ENCODE results near the gene C13orf46. TPM values are rescaled to one million over a fixed set of nuclear protein-coding genes. Genes with fewer than 3 reads are reported as not detected.

C13orf46 gene
- total and polyA plus RNA-seq, 4 donors = 0.13 to 3.5 (median 1.3) TPM

DNA sequence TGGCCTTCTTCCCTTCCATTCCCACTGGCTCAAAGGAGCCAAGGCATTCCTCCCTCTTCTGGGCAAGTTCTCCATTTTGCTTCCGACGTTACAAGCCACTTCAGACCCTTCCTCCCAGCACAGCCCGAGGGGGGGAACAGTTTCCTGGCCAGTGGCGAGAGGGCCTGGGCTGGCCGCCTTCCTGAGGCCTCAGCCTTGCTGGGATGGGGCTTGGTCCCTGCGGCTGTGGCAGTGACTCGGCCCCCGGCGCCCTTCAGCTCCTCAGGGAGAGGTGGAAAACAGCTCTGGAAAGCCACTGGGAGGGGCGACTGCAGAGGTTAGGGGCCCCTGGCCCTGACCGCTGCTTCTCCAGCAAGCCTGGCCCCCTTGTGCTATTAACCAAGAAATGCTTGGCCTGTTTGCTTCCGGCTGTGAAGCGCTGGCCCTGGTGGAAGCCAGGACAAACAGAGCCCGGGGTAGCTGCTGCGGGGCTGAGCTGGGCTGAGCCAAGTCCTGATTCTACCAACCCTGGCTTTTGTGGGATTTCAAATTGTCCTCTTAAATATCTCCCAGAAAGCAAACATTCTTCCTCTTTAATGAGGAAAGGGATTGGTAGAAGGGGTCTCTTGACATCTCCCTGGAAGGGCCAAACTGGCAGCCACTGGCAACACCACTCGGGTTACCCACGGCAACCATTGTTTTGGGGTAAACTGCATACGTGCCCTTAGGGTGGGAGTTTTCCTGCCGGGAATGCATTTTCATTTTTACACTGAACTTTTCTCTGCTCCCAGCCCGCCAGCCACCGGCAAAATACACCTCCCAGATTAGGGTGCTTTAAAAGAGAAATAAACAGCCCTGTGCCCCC lies 38.7 kb downstream of the C13orf46 start:
- DNase-seq (peak; percentile 74 to 85), ATAC-seq (ENCODE audit: low FRiP score) (peak; percentile 60)
- Histone ChIP-seq H3K27ac (ENCODE audit: low read depth in 1 of 2, low read length in 2 of 2) (peak overlapping the region; percentile 60 to 68), H3K27me3 (ENCODE audit: control insufficient read depth in 1 of 2, insufficient read depth in 2 of 2, low read length in 1 of 2) (no peaks in the 10 kb centered on the region), H3K4me1 (ENCODE audit: control insufficient read depth in 1 of 2, insufficient read depth in 2 of 2, low read length in 2 of 2) (no peaks in the 10 kb centered on the region), H3K4me3 (ENCODE audit: low read length in 2 of 2) (no peak overlapping the region), H3K9me3 (ENCODE audit: control insufficient read depth, low read length) (no peaks in the 10 kb centered on the region), H3K36me3 (ENCODE audit: control insufficient read depth in 1 of 2, insufficient read depth in 2 of 2, low read length in 1 of 2) (no peaks in the 10 kb centered on the region)
- 4 to 8% methylated on average over 21 of the region's 21 CpGs for WGBS, 2 donors
- intact Hi-C loops (cut with DNase I) = loop anchor here in 1 of 2 donors (5.0 kb wide), 1 partner anchor 73 kb away; the partner anchor contains the start of gene GAS6

DNA sequence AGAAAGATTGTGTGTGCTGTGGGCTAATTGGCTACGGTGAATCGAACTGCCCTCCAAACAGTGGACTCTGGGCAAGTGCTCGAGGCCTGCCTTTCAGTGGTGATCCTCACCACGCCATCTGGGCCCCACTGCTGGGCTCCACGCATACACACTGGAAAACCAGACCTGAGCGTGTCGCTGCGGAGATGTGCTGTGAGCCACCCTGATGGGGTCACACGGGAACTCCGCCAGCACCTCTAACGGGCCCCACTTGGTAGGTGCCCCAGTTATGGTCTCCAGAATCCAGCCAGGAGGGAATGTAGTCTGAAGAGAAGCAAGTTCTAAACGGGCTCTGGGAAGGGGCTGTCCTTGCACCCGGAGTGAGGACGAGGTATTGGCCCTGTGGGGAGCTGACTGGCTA lies 39.3 kb downstream of the C13orf46 start:
- intact Hi-C loops (cut with DNase I) = no loop called here
- Histone ChIP-seq H3K27ac (ENCODE audit: low read depth in 1 of 2, low read length in 2 of 2) (peak overlapping the region; percentile 60 to 68), H3K4me3 (ENCODE audit: low read length in 2 of 2) (no peak overlapping the region), H3K4me1 (ENCODE audit: control insufficient read depth in 1 of 2, insufficient read depth in 2 of 2, low read length in 2 of 2) (no peaks in the 10 kb centered on the region), H3K9me3 (ENCODE audit: control insufficient read depth, low read length) (no peaks in the 10 kb centered on the region), H3K36me3 (ENCODE audit: control insufficient read depth in 1 of 2, insufficient read depth in 2 of 2, low read length in 1 of 2) (no peaks in the 10 kb centered on the region), H3K27me3 (ENCODE audit: control insufficient read depth in 1 of 2, insufficient read depth in 2 of 2, low read length in 1 of 2) (no peaks in the 10 kb centered on the region)
- 73 to 75% methylated on average over 14 of the region's 14 CpGs for WGBS, 2 donors
- DNase-seq (peak; percentile 37 to 68), ATAC-seq (ENCODE audit: low FRiP score) (no peak)

DNA sequence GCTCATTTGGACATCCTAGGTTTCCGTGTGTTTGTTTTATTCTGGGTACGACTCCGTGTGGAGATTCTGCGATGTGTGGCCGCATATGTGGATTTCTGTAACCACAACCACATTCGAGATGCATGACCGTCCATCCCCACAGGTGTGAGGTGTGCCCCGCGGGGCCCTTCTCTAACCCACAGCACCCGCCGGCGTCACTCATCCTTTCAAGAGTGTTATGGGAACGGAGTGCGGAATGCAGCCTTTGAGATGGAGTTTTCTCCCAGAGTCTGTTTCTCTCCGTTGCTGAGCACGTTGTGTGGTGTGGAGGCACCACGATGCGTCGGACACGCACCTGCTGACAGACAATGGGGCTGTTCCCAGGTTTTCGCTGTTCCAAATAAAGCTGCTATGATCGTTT lies 40.0 kb downstream of the C13orf46 start:
- Histone ChIP-seq H3K27me3 (ENCODE audit: control insufficient read depth in 1 of 2, insufficient read depth in 2 of 2, low read length in 1 of 2) (no peaks in the 10 kb centered on the region), H3K4me3 (ENCODE audit: low read length in 2 of 2) (no peak overlapping the region), H3K4me1 (ENCODE audit: control insufficient read depth in 1 of 2, insufficient read depth in 2 of 2, low read length in 2 of 2) (no peaks in the 10 kb centered on the region), H3K27ac (ENCODE audit: low read depth in 1 of 2, low read length in 2 of 2) (no peak overlapping the region), H3K9me3 (ENCODE audit: control insufficient read depth, low read length) (no peaks in the 10 kb centered on the region), H3K36me3 (ENCODE audit: control insufficient read depth in 1 of 2, insufficient read depth in 2 of 2, low read length in 1 of 2) (no peaks in the 10 kb centered on the region)
- DNase-seq (peak; percentile 30 to 63), ATAC-seq (ENCODE audit: low FRiP score) (no peak)
- 98% methylated on average over 22 of the region's 22 CpGs for WGBS, 2 donors
- intact Hi-C loops (cut with DNase I) = no loop called here

DNA sequence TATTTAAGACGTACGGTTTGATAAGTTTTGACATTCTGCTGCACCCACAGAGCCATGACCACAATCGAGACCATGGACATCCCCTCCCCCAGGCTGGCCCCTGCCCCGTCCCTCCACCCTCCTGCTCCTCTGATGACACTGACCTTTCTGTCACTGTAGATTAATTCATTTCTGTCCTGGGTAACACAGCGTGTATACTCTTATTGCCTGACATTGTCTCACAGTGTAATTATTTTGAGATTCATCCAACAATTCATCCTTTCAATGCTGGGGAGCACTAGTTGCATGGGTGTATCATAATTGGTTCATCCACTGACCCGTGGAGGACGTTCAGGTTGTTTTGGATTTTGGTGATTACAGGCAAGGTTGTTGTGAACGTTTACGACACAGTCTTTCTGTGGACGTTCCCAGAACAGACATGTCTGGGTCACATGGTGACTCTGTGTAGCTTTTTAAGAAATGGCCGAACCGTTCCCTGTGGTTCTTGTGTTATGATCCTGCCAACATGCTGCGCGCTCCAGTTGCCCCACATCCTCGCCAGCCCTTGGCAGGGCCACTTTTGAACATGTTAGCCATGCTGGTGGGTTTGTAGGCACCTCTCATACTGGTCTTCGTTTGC lies 41.9 kb downstream of the C13orf46 start:
- H3K36me3 ChIP-seq (ENCODE audit: control insufficient read depth in 1 of 2, insufficient read depth in 2 of 2, low read length in 1 of 2) = no peaks in the 10 kb centered on the region
- no peaks in the 10 kb centered on the region for H3K9me3 ChIP-seq (ENCODE audit: control insufficient read depth, low read length)
- no peak overlapping the region for H3K27ac ChIP-seq (ENCODE audit: low read depth in 1 of 2, low read length in 2 of 2)
- DNase-seq (peak in 1 of 2 donors; percentile 33), ATAC-seq (ENCODE audit: low FRiP score) (no peak)
- no peak overlapping the region for H3K4me3 ChIP-seq (ENCODE audit: low read length in 2 of 2)
- H3K4me1 ChIP-seq (ENCODE audit: control insufficient read depth in 1 of 2, insufficient read depth in 2 of 2, low read length in 2 of 2) = no peaks in the 10 kb centered on the region
- no peaks in the 10 kb centered on the region for H3K27me3 ChIP-seq (ENCODE audit: control insufficient read depth in 1 of 2, insufficient read depth in 2 of 2, low read length in 1 of 2)
- WGBS, 2 donors = 92 to 93% methylated on average over 16 of the region's 16 CpGs
- intact Hi-C loops (cut with DNase I) = no loop called here

DNA sequence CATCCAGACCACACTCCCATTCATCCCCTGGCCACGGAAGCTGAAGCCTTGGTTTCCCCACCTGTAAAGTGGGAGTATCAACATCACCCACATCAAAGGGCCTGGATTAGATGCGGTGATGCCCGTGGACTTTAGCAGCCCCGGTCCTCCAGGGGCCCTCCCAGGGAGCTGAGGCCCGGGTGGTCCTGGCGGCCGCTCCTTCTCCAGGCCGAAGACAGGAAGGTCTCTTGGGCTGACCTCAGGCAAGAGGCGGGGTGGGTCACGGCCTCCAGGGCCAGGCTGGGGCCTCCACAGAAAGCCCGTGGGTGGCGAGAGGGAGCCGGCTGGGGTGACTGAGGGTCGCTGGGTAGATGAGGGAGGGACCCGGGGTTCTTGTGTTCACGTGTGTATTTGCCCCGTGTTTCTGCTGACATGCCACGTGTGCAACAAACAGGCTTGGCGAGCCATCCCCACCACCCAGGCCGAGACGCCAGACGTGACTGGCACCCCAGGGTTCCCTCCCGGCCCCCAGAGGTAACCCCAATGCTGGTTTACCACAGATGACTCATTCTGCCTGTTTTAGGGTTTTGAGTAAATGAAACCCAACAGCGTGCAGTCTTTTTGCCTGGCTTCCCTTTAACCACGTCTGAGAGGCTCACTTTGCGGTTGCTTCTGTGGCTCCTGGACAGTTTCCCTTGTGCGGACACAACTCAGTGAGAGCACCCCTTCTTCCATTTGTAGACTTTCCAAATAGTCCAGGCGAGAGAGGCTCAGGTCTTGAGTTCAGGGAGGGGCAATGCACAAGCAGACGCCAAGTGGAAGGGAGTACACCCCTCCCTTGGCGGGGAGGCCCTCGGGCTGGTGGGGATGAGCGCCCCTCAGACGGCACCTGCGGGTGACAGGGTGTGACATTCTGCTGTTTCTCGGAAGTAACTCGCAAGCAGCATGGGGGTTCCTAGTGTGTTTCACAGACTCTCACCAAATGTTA lies 42.9 kb downstream of the C13orf46 start:
- H3K36me3 ChIP-seq (ENCODE audit: control insufficient read depth in 1 of 2, insufficient read depth in 2 of 2, low read length in 1 of 2) = no peaks in the 10 kb centered on the region
- 93 to 95% methylated on average over 36 of the region's 36 CpGs for WGBS, 2 donors
- no peak for ATAC-seq (ENCODE audit: low FRiP score)
- no peaks in the 10 kb centered on the region for H3K4me1 ChIP-seq (ENCODE audit: control insufficient read depth in 1 of 2, insufficient read depth in 2 of 2, low read length in 2 of 2)
- intact Hi-C loops (cut with DNase I) = no loop called here
- H3K9me3 ChIP-seq (ENCODE audit: control insufficient read depth, low read length) = no peaks in the 10 kb centered on the region
- H3K27me3 ChIP-seq (ENCODE audit: control insufficient read depth in 1 of 2, insufficient read depth in 2 of 2, low read length in 1 of 2) = no peaks in the 10 kb centered on the region
- DNase-seq = peak; percentile 32 to 71
- H3K27ac ChIP-seq (ENCODE audit: low read depth in 1 of 2, low read length in 2 of 2) = no peak overlapping the region
- H3K4me3 ChIP-seq (ENCODE audit: low read length in 2 of 2) = no peak overlapping the region

DNA sequence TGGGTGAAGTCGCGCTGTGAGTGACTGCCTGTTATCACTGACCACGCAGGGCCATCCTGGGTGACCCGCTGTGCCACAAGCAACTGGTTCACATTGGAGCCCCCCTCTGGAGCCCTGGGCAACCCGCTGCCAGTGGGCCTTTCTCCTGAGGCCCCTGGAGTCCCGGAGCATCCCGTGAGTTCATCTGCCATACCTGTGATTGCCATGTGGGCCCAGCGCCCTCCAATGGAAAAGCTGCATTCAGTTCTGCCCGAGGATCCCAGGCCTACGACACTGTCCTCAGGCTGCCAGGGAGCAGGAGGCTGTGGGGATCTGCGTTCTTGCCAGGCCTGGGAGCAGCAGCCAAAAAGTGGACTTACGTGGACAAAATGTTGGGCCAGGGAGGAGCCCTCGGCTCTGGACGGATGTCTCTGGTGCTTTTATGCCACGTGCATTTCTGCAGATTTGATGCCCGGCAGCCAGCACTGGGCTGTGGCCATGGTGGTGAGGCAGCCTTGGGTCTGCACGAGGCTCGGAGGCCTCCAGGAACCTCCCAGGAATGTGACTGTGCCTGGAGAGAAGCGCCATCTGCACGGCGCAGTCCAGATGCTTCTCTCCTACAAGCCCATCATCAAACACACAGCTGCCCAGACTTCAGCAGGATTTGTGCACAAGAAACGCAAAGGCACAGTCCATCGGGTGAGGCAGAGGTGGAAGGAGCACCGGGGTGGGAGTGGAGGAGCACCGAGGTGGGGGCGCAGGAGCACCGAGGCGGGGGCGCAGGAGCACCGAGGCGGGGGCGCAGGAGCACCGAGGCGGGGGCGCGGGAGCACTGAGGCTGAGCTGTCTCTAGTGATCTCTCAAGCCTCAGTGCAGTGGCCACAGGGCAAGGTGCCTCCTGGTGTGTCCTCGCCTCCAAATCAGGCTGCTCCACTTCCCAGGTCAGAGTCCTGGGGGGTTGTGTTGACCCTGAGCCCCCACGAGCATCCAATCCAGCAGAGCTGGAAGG lies 44.0 kb downstream of the C13orf46 start:
- intact Hi-C loops (cut with DNase I) = loop anchor here in 1 of 2 donors (5.0 kb wide), 2 partner anchors 68 to 173 kb away; partner anchors contain the start of genes GAS6 and TMEM255B
- no peak overlapping the region for H3K4me3 ChIP-seq (ENCODE audit: low read length in 2 of 2)

DNA sequence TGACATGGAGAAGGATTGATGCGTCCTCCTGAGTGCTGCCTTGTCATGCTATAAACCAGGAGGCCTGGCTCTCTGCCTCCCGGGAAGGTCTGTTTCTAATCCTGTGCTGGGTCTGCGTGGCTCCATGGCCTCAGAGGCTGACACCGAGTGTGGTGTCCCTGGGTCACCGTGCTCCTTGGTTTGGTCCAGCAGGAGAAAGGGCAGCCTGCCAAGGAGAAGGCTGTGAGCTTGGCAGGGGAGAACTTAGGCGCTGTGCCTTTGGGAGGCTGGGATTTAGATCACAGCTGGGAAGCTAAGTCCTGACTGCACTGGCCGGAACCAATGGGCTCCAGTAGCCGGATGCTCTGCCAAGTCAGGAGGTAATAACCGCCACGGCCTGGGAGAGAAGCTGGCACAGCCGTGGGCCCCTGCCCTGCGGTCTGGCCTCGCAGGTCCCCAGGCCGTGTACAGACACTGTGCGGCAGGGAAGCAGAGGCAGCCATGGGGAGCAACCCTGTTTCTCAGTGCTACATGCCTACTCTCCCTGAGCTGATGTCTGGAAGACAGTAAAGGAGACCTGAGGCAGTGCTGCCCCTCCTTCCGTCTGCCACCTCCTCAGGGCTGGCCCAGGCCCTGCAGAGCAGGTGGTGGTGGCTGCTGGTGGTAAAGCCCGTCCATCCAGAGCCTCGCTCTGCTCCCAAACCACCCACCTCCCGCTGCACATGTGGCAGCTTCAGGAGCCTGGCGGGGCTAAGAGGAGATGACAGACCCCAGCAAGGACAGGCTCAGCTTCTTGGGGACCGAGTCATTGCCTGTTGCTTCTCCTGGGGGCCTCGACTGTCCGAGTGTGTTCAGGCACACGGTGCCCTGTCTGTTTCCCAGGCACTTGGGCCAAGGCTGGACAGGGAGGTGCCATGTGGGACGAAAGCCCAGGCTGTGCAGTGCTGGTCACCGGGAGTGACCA lies 44.9 kb downstream of the C13orf46 start:
- Histone ChIP-seq H3K27me3 (ENCODE audit: control insufficient read depth in 1 of 2, insufficient read depth in 2 of 2, low read length in 1 of 2) (no peaks in the 10 kb centered on the region), H3K4me1 (ENCODE audit: control insufficient read depth in 1 of 2, insufficient read depth in 2 of 2, low read length in 2 of 2) (no peaks in the 10 kb centered on the region), H3K9me3 (ENCODE audit: control insufficient read depth, low read length) (no peaks in the 10 kb centered on the region), H3K27ac (ENCODE audit: low read depth in 1 of 2, low read length in 2 of 2) (peak overlapping the region in 1 of 2 donors; percentile 73), H3K4me3 (ENCODE audit: low read length in 2 of 2) (no peak overlapping the region), H3K36me3 (ENCODE audit: control insufficient read depth in 1 of 2, insufficient read depth in 2 of 2, low read length in 1 of 2) (no peaks in the 10 kb centered on the region)
- DNase-seq (peak; percentile 91 to 92), ATAC-seq (ENCODE audit: low FRiP score) (peak; percentile 87)
- intact Hi-C loops (cut with DNase I) = loop anchor here in 1 of 2 donors (5.0 kb wide), 2 partner anchors 67 to 172 kb away; partner anchors contain the start of genes GAS6 and TMEM255B
- WGBS, 2 donors = 17 to 19% methylated on average over 26 of the region's 26 CpGs

More for the DNA sequence above, 44.0 kb downstream of the C13orf46 start:
- DNase-seq (peak; percentile 63 to 79), ATAC-seq (ENCODE audit: low FRiP score) (no peak)
- 69 to 70% methylated on average over 38 of the region's 38 CpGs for whole genome bisulfite sequencing, 2 donors
- no peaks in the 10 kb centered on the region for H3K36me3 ChIP-seq (ENCODE audit: control insufficient read depth in 1 of 2, insufficient read depth in 2 of 2, low read length in 1 of 2)
- H3K27ac ChIP-seq (ENCODE audit: low read depth in 1 of 2, low read length in 2 of 2) = peak overlapping the region in 1 of 2 donors; percentile 64
- H3K4me1 ChIP-seq (ENCODE audit: control insufficient read depth in 1 of 2, insufficient read depth in 2 of 2, low read length in 2 of 2) = no peaks in the 10 kb centered on the region
- H3K27me3 ChIP-seq (ENCODE audit: control insufficient read depth in 1 of 2, insufficient read depth in 2 of 2, low read length in 1 of 2) = no peaks in the 10 kb centered on the region
- H3K9me3 ChIP-seq (ENCODE audit: control insufficient read depth, low read length) = no peaks in the 10 kb centered on the region
